ENCODE measurements around the gene HES5.

Gene HES5

DNA sequence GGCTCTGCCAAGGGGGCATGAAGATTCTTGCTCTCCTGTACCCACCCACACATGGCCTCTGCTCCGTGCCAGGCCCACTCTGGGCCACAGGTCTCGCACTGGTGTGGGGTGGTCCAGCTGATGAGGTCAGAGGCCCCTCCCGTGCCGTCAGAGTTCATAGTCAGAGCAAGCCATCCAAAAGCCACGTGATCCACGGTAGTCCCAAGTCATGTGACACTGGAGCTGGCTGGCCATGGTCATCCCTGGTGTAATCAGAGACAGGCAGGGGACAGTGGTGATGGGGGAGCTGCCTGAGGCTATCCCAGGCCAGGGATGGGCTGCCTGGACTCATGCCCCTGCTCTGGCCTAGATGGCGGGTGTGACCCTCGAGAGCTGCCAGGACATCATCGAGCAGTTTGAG lies 43.5 kb downstream of the HES5 start:
- in situ Hi-C loops (cut with MboI; ENCODE audit: low sequenced_read_pairs): no loop called here

GRCh38 chr1:2486041-2486440 lies 44.0 kb downstream of the HES5 start:
- in situ Hi-C loops (cut with MboI; ENCODE audit: low sequenced_read_pairs): no loop called here

- in situ Hi-C loops (cut with MboI; ENCODE audit: low sequenced_read_pairs): no loop called here
Measured at GRCh38 chr1:2483970-2484369, 46.1 kb downstream of the HES5 start.

- in situ Hi-C loops (cut with MboI; ENCODE audit: low sequenced_read_pairs): no loop called here
Measured at GRCh38 chr1:2483026-2483425, 47.0 kb downstream of the HES5 start.

DNA sequence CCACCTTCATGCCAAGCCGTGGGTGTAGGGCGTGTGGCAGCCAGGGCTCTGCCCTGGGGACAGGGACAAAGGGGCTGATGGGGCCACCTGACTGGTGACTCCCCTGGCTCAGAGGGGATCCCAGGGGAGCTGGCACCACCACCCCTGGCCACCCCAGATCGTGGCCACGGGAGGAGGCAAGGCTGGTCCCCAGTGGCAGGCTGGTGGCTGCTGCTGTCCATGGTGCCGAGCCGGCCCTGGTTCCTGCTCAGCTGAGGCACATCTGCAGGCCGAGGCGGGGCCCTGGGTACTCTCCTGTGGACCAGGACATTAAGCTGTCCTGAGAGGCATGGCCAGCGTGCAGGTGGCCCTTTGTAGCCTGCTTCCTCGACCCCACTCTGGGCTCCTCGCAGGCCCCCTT lies 47.5 kb downstream of the HES5 start:
- in situ Hi-C loops (cut with MboI; ENCODE audit: low sequenced_read_pairs): no loop called here

DNA sequence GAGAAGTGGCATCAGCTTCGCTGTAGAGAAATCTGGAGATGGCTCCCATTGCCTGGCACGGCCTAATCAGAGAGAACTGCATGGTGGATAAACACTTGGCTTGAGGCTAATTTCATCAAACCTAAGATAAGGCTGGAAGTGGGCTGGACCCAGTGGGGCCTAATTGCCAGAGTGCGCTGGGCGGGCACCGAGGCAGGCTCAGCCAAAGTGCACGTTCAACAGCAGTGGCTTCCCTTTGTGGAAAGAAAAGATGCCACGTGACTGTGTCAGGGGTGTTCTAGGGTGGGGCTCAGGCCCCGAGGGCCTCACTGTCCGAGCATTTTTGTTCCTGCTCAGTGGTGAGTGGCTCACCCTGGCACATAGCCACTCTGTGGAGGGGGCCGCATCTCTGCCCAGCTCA lies 48.2 kb downstream of the HES5 start:
- in situ Hi-C loops (cut with MboI; ENCODE audit: low sequenced_read_pairs): no loop called here

GRCh38 chr1:2480986-2481364 lies 49.1 kb downstream of the HES5 start:
- in situ Hi-C loops (cut with MboI; ENCODE audit: low sequenced_read_pairs): no loop called here

- in situ Hi-C loops (cut with MboI; ENCODE audit: low sequenced_read_pairs): no loop called here
Measured at GRCh38 chr1:2480236-2480985, 49.7 kb downstream of the HES5 start.

- in situ Hi-C loops (cut with MboI; ENCODE audit: low sequenced_read_pairs): no loop called here
Measured at GRCh38 chr1:2479618-2480017, 50.4 kb downstream of the HES5 start.

GRCh38 chr1:2479186-2479585 lies 50.9 kb downstream of the HES5 start:
- in situ Hi-C loops (cut with MboI; ENCODE audit: low sequenced_read_pairs): no loop called here

Data from HL-60/S4 treated with phorbol 12-myristate 13-acetate at 8.2 ng/mL for 4 days and 3 days (cell line).